Measurements from ENCODE around the gene CTDSPL.

GRCh38 chr3:38016410-38016809 lies 154.7 kb downstream of the CTDSPL start:
- TF ChIP-seq CTCF (conservative IDR thresholded peaks at IDR 0.05; ENCODE audit: low read depth, low read length) = no peak
- no peak for TF ChIP-seq EZH2 (IDR thresholded peaks at IDR 0.05; ENCODE audit: borderline replicate concordance, low read depth, low read length, poor library complexity, severe bottlenecking)

Data from A673 (cell line).